GM12878 (cell line): ENCODE measurements around the gene NAV2.

ENCODE experiments used
- NFIC ChIP-seq: IDR thresholded peaks from 2 replicates; pipeline ENCODE4 v1.6.1; 2012; ENCODE audit warnings: low read depth, mild to moderate bottlenecking, inconsistent platforms, low read length, moderate library complexity
- SUZ12 ChIP-seq: fragments of 200-600 bp; sonication (generic); IDR thresholded peaks from one replicate; pipeline ENCODE4 v1.6.1; 2018; ENCODE audit warnings: antibody characterized with exemption, mild to moderate bottlenecking; ENCODE audit not compliant: unreplicated experiment
- USF2 ChIP-seq: IDR thresholded peaks from 2 replicates; pipeline ENCODE4 v1.6.1; 2011; ENCODE audit warnings: low read depth, low read length, improper control_type of control experiment, borderline replicate concordance
- TF ChIP-seq, protein P1 (sequence below): IDR thresholded peaks from 2 replicates; pipeline ENCODE4 v1.6.1; 2012; ENCODE audit warnings: low read length, inconsistent platforms

- TF ChIP-seq USF2: no peak
- TF ChIP-seq NFIC: no peak
- no peak for TF ChIP-seq SUZ12
- TF ChIP-seq, protein P1, sequence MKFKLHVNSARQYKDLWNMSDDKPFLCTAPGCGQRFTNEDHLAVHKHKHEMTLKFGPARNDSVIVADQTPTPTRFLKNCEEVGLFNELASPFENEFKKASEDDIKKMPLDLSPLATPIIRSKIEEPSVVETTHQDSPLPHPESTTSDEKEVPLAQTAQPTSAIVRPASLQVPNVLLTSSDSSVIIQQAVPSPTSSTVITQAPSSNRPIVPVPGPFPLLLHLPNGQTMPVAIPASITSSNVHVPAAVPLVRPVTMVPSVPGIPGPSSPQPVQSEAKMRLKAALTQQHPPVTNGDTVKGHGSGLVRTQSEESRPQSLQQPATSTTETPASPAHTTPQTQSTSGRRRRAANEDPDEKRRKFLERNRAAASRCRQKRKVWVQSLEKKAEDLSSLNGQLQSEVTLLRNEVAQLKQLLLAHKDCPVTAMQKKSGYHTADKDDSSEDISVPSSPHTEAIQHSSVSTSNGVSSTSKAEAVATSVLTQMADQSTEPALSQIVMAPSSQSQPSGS: no peak
These were observed 72.6 kb downstream of the NAV2 start for GRCh38 chr11:19785265-19785664.
